ENCODE data around the gene FANCI.

The FANCI gene

GRCh38 chr15:89243691-89244573, at the start of gene FANCI:
TSS of gene FANCI (plus strand) at chr15:89243979. CDS start at chr15:89247648, 3,669 bp downstream.
- peak; percentile 98 for DNase-seq (ENCODE audit: low read depth, low spot score)

DNA sequence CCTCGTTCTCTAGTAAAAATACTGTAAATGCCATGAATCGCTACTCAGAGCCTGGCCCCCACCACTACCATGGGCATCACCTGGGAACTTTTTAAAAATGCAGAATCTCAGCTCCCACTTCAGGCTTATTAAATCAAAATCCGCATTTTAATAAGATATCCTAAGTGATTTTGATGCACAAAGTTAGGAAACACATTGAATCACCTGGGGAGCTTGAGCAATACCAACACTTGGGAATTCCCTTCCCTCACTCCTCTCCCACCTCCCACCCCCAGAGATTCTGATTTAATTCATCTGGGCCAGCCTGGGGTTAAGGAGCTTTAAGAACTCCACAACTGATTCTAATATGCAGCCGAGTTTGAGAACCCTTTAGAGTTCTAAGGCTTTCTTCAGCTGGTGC, 49.2 kb upstream of the FANCI start:
- no peak for DNase-seq (ENCODE audit: low read depth, low spot score)

- DNase-seq (ENCODE audit: low read depth, low spot score), result no peak
These were observed 47.9 kb upstream of the FANCI start for GRCh38 chr15:89195836-89196235.

- DNase-seq (ENCODE audit: low read depth, low spot score), result no peak
These were observed 47.5 kb upstream of the FANCI start for GRCh38 chr15:89196241-89196640.

- DNase-seq (ENCODE audit: low read depth, low spot score), result no peak
These were observed 46.8 kb upstream of the FANCI start for GRCh38 chr15:89196994-89197393.

DNA sequence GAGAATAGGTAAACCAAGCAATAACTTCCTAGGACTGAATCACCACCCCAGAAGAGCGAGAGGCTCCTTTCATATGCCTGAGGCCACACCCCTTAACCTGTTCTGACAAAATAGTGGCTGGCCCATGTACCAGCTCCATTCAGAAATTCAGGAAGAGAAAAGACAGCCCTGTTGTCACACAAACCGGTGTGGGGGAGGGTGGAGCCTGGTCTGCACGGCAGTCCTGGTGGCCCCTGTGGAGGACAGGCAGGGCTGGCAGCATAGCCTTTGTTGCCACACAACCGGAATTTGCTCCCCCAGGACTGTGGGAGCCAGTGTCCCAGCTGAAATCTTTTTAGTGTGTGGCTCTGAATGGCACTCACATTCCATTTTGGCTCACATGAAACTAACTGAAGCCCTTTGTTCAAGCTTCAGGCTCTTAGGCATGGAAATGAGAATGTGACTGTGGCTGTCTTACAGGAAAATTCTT, 46.2 kb upstream of the FANCI start:
- peak; percentile 85 for DNase-seq (ENCODE audit: low read depth, low spot score)

DNA sequence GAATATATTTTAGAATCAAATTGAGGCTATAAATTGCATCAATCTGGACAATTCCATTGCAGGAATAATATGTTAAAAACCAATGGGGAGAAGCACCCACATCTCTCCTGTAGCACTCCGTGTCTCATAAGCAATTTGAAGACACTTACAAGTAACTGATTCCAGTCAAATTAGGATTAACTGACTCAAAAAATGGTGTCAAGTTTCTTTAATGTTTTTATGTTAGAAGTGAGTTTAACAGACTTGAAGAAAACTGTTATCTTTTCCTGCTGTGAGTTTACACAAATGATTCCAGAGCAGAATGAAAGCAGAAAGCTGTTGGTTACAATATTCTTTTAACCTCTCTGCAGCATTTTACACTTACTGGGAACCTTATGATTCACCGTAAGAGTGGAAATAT, 45.6 kb upstream of the FANCI start:
- no peak for DNase-seq (ENCODE audit: low read depth, low spot score)

- DNase-seq (ENCODE audit: low read depth, low spot score), result no peak
These were observed 44.8 kb upstream of the FANCI start for GRCh38 chr15:89198934-89199333.

DNA sequence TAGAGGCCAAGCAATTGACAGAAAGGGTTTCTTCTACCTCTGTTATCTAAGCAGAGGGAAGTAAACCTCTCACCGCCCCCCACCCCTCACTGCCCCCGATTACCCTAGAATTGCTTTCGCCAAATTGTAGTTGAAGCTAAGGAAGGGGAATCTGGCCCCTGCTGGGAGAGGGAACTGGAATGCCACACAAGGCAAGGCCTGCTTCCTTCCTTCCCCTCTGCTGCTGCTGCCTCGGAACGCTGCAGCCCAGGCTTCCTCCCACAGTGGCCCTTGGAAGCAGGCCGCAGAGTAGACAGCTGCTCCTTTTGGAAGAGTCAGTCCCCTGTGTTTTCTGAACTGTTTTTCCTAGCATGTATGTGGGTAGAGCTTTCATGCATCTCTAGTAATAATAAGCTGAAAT, 44.0 kb upstream of the FANCI start:
- DNase-seq (ENCODE audit: low read depth, low spot score), result peak; percentile 38

DNA sequence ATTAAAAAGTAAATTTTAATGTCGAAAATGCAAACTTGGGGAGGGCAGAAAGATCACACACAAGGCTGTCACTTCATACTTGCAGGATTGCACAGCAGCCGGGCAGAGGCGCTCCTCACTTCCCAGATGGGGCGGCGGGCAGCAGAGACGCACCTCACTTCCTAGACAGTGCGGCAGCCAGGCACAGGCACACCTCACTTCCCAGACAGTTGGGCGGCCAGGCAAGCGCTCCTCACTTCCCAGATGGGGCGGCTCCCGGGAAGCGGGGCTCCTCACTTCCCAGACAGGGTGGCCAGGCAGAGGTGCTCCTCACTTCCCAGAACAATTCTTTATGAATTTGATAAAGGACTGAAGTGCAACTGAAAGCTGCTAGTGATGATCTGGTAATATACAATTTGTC, 43.6 kb upstream of the FANCI start:
- no peak for DNase-seq (ENCODE audit: low read depth, low spot score)

- no peak for DNase-seq (ENCODE audit: low read depth, low spot score)
These were observed 42.2 kb upstream of the FANCI start for GRCh38 chr15:89201465-89202005.

DNA sequence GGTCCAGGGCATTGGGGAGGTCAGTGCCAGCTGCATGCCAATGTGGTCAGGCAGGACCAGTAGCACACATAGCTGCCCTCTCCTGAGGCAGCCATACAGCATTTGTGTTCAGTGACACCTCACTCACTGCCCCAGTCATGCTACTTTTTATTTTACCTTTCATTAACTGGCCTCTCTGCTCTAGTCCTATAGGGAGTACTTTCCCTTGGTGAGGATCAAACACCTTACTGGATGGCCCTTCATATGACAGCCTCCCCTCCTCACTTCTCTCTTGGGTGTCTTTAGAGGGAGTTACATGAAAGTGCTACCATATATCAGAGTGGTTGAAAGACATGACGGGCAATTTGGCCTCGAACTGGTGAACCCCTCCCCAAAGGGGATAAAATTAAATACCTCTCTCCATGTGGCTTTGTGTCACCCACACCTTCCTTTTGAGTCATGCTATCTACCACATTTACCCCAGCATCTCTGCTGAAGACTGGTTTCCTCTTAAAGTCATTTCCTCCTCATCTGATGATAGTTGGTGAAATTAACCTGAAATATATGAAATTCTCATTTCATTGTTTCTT, 40.0 kb upstream of the FANCI start:
- DNase-seq (ENCODE audit: low read depth, low spot score), result no peak

DNA sequence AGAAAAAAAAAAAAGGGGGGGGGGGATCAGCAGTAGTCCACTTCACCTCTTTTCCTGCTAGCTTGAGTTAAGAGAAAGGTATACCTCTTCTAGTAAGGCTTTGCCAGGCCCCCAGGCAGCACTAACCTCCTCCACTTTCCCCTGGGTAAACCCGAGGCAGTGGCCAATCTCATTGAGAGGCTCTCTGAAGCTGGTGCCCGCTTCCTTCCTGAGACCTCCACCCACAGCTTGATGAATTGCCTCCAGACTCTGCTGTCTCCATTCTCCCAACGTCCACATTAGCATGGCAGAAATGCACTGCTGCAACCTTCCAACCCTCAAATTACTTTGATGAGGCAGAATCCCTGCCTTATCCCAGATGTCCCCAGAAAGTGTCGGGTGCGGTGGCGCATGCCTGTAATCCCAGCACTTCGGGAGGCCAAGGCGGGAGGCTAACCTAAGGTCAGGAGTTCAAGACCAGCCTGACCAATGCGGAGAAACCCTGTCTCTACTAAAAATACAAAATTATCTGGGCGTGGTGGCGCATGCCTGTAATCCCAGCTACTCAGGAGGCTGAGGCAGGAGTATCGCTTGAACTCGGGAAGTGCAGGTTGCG, 37.7 kb upstream of the FANCI start:
- DNase-seq (ENCODE audit: low read depth, low spot score), result no peak

DNA sequence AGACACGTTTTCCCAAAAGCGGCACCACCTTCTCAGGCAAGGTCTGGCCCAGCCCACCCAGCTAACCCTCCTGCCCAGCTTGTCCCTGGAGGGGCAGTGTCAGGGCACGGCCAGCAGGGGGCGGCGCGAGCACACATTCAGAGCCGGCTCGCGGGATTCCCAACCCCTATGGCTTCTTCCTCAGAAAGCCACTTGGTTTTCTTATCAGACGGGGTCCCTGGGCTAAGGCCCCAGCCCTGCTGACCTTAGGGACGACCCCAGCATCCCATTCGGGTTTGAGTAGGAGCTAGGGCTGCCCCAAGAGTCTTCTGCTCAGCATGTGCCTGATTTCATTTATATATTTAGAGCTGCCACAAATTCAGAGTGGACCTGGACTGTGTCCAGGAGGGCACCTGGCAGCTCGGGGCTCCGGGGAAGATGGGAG, 36.9 kb upstream of the FANCI start:
- DNase-seq (ENCODE audit: low read depth, low spot score), result peak; percentile 94

DNA sequence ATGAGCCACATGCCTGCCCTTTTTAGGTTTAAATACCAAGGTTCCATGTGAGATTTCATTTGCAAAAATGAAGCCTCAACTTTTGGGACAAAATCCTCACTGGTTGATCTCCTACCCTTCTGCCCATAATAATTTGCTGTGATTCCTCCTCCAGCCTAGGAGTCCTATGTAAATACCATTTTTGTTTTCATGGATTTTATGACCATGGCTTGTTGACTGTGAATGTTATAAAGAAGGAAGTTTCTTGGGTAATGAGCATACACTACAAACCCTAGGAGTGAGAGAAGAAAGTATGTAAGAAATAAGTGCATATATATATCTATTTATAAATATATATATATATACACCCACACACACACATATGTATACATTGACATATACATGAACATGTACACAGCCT, 35.5 kb upstream of the FANCI start:
- DNase-seq (ENCODE audit: low read depth, low spot score), result no peak

DNA sequence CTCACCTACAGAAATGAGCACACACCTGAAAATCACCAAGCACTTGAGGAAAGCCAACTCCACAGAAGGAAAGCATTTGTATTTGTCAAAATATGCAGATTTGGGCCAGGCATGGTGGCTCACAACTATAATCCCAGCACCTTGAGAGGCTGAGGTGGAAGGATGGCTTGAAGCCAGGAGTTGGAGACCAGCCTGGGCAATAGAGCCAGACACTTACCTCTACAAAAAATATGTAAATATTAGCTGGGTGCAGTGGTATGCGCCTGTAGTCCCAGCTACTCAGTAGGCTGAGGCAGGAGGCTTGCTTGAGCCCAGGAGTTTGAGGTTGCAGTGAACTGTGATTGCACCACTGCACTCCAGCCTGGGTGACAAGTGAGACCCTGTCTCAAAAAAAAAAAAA, 34.7 kb upstream of the FANCI start:
- no peak for DNase-seq (ENCODE audit: low read depth, low spot score)

- peak; percentile 58 for DNase-seq (ENCODE audit: low read depth, low spot score)
These were observed 32.1 kb upstream of the FANCI start for GRCh38 chr15:89211678-89212170.

DNA sequence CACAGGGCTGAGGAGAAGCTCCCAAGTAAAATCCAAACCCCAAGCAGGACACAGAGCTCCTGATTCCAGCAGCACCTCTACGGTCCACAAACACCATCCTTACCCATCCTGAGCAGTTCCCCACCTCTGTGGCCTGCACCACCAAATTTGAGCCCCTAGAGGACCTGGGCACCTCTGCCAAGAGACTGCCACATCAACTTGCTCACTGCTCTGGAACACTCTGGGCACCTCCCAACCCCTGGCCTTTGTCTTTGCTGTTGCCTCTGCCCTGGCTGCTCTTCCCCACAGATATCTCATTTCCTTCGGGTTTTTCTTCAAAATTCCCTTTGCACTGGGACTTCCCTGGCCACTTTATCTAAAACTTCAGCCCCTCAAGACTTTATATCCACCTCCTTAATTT, 28.2 kb upstream of the FANCI start:
- DNase-seq (ENCODE audit: low read depth, low spot score), result no peak

DNA sequence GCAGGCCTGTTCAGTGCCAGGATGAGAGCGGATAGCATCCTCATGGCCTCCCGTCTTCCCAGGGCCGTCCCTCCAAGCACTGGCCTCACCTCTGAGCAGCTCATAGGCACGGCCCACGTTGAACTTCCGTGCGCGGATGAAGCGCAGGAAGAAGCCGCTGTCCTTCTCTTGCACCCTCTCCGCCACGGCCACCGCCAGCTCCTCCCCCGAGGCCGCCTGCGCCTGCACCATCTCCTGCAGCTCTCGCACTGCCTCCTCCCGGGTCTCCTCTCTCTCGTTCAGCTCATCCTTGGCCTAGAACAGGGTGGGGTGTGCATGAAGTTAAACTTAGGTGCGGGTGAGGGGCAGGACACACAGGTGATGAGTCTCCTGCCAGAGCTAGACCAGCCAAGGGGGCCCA, 26.7 kb upstream of the FANCI start:
- DNase-seq (ENCODE audit: low read depth, low spot score), result no peak

DNA sequence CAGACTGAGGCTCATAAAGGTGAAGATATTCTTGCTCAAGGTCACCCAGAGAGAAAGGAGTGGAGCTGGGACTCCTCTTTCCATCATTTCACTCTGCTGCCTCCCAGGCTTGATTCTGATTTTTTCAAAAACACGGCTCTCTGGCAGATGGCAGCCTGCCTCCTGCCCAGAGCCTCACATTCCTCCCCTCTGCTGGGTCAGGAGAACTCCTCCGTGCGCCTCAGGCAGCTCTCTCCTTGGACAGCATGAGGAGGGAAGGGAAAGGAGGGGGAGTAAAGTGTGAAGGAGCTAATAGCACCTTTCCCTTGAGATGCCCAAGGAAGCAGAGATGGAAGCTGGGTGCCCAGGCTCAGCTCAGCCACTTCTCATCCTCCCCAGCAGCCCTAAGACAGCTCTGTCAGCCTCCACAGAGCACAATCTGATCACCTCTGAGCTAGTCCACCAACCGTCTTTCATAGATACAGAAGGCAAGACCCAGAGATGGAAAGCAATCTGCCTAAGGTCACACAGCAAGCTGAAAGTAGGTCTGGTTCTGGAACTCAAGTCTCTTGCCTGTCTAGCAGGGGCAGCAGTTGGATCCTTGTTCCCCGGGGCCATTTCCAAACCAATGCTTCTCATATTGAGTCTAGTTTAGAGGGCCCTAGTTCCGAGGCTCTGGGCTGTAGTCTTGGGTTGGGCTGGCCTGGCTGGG, 25.9 kb upstream of the FANCI start:
- peak; percentile 31 for DNase-seq (ENCODE audit: low read depth, low spot score)

DNA sequence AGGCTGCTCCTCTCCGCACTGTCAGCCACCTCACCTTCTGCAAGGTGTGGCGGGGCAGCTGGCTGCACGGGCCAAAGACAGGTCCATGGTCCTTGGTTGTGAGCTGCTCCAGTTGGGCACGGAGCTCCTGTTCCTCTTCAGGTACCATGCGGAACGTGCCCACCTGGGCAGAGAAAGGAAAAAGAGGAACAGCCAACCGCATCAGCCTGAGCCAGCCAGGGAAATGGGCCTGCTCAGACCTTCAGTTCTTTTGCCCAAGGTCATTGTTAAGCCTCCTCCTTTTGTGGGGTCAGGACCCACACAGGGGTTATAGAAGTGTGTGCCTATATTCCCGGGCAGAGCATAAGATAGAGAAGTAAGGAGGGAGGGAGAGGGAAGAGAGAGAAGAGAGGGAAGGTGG, 25.2 kb upstream of the FANCI start:
- DNase-seq (ENCODE audit: low read depth, low spot score), result no peak

DNA sequence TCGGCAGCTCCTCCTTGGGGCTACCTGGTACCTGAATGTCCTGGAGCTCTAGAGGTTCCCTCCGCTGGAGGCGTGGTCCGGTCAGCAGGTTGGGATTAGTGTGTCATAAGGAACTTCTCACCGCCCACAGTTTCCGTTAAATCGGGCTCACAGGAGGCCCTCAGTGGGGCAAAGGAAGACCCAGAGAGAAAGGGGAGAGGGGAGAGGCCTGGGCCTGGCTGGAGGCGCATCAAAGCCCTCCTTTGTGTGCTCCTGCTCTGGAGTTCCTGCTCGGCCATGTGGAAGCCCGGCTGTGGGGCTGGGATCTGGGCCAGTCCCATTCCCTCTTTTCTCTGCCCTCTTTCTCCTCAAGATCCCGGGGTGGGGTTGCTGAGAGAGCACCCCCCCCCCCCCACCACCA, 22.2 kb upstream of the FANCI start, which contains the start of gene RLBP1:
TSS of gene RLBP1 (minus strand) at position 37 of the 400 bp plus-strand sequence. CDS start 2,604 bp downstream, outside the sequence.
- no peak for DNase-seq (ENCODE audit: low read depth, low spot score)
